ENCODE results near the gene DDX54.

DDX54 gene

GRCh38 chr12:113198296-113198695 is 13.0 kb upstream of the DDX54 start:
- peaks cover 5% of the 10 kb centered on the region for H3K4me1 ChIP-seq (ENCODE audit: control insufficient read depth, insufficient read depth, low read length)

GRCh38 chr12:113197518-113198077 is 12.3 kb upstream of the DDX54 start:
- H3K9ac ChIP-seq (ENCODE audit: low read length in 2 of 2): no peak overlapping the region
- H3K4me1 ChIP-seq (ENCODE audit: control insufficient read depth, insufficient read depth, low read length): peaks cover 5% of the 10 kb centered on the region
- no peaks in the 10 kb centered on the region for H3K36me3 ChIP-seq (ENCODE audit: control insufficient read depth in 2 of 2, insufficient read depth in 2 of 2, low read length in 2 of 2)
- H3K27me3 ChIP-seq (ENCODE audit: control insufficient read depth in 1 of 2, insufficient read depth in 2 of 2, low read length in 2 of 2): no peaks in the 10 kb centered on the region
- no peaks in the 10 kb centered on the region for H3K9me3 ChIP-seq (ENCODE audit: control insufficient read depth in 2 of 2, low read length in 2 of 2)
- H3K27ac ChIP-seq (ENCODE audit: low read length): no peak overlapping the region
- H3K4me3 ChIP-seq (ENCODE audit: low read length in 2 of 2): no peak overlapping the region

More at GRCh38 chr12:113198296-113198695, 13.0 kb upstream of the DDX54 start:
- Histone ChIP-seq H3K27ac (ENCODE audit: low read length) (no peak overlapping the region), H3K9ac (ENCODE audit: low read length in 2 of 2) (no peak overlapping the region), H3K36me3 (ENCODE audit: control insufficient read depth in 2 of 2, insufficient read depth in 2 of 2, low read length in 2 of 2) (no peaks in the 10 kb centered on the region), H3K9me3 (ENCODE audit: control insufficient read depth in 2 of 2, low read length in 2 of 2) (no peaks in the 10 kb centered on the region), H3K27me3 (ENCODE audit: control insufficient read depth in 1 of 2, insufficient read depth in 2 of 2, low read length in 2 of 2) (no peaks in the 10 kb centered on the region), H3K4me3 (ENCODE audit: low read length in 2 of 2) (no peak overlapping the region)

GRCh38 chr12:113196990-113197389 is 11.7 kb upstream of the DDX54 start:
- Histone ChIP-seq H3K4me3 (ENCODE audit: low read length in 2 of 2) (no peak overlapping the region), H3K9ac (ENCODE audit: low read length in 2 of 2) (no peak overlapping the region), H3K27ac (ENCODE audit: low read length) (no peak overlapping the region), H3K27me3 (ENCODE audit: control insufficient read depth in 1 of 2, insufficient read depth in 2 of 2, low read length in 2 of 2) (no peaks in the 10 kb centered on the region), H3K9me3 (ENCODE audit: control insufficient read depth in 2 of 2, low read length in 2 of 2) (no peaks in the 10 kb centered on the region), H3K4me1 (ENCODE audit: control insufficient read depth, insufficient read depth, low read length) (peaks cover 5% of the 10 kb centered on the region), H3K36me3 (ENCODE audit: control insufficient read depth in 2 of 2, insufficient read depth in 2 of 2, low read length in 2 of 2) (peaks cover 0 to 2% of the 10 kb centered on the region in 2 donors)

- H3K9ac ChIP-seq (ENCODE audit: low read length in 2 of 2): no peak overlapping the region
- no peak overlapping the region for H3K4me3 ChIP-seq (ENCODE audit: low read length in 2 of 2)
- no peaks in the 10 kb centered on the region for H3K27me3 ChIP-seq (ENCODE audit: control insufficient read depth in 1 of 2, insufficient read depth in 2 of 2, low read length in 2 of 2)
- peaks cover 5% of the 10 kb centered on the region for H3K4me1 ChIP-seq (ENCODE audit: control insufficient read depth, insufficient read depth, low read length)
- no peak overlapping the region for H3K27ac ChIP-seq (ENCODE audit: low read length)
- H3K9me3 ChIP-seq (ENCODE audit: control insufficient read depth in 2 of 2, low read length in 2 of 2): no peaks in the 10 kb centered on the region
- H3K36me3 ChIP-seq (ENCODE audit: control insufficient read depth in 2 of 2, insufficient read depth in 2 of 2, low read length in 2 of 2): peaks cover 0 to 6% of the 10 kb centered on the region in 2 donors
Observed at GRCh38 chr12:113196582-113196981, 11.3 kb upstream of the DDX54 start.

DNA sequence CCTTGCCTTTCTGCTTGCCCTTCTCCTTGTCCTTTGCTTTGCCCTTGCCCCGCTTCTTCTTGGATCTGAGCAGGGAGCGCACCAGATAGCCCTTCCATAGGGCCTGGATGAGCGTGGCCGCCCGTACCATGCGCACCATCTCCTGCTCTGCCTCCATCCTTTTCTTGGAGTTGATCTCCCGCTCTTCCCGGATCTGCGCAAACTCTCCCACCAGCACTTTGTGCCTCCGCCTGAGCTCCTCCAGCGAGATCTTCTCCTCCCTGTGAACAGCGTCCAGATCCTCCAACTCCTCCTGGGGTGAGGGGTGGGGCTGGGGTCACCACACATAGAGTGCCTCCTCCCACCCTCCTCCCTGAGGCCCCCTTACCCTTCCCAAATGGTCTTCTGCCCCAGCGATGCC is 10.3 kb upstream of the DDX54 start:
- no peak overlapping the region for H3K4me3 ChIP-seq (ENCODE audit: low read length in 2 of 2)
- no peaks in the 10 kb centered on the region for H3K27me3 ChIP-seq (ENCODE audit: control insufficient read depth in 1 of 2, insufficient read depth in 2 of 2, low read length in 2 of 2)

GRCh38 chr12:113194971-113195391 is 9.7 kb upstream of the DDX54 start:
- Histone ChIP-seq H3K9ac (ENCODE audit: low read length in 2 of 2) (no peak overlapping the region), H3K9me3 (ENCODE audit: control insufficient read depth in 2 of 2, low read length in 2 of 2) (no peaks in the 10 kb centered on the region), H3K4me1 (ENCODE audit: control insufficient read depth, insufficient read depth, low read length) (peaks cover 5% of the 10 kb centered on the region), H3K4me3 (ENCODE audit: low read length in 2 of 2) (no peak overlapping the region), H3K27ac (ENCODE audit: low read length) (no peak overlapping the region), H3K36me3 (ENCODE audit: control insufficient read depth in 2 of 2, insufficient read depth in 2 of 2, low read length in 2 of 2) (peaks cover 0 to 11% of the 10 kb centered on the region in 2 donors), H3K27me3 (ENCODE audit: control insufficient read depth in 1 of 2, insufficient read depth in 2 of 2, low read length in 2 of 2) (no peaks in the 10 kb centered on the region)

More for the DNA sequence above, 10.3 kb upstream of the DDX54 start:
- Histone ChIP-seq H3K9me3 (ENCODE audit: control insufficient read depth in 2 of 2, low read length in 2 of 2) (no peaks in the 10 kb centered on the region), H3K27ac (ENCODE audit: low read length) (no peak overlapping the region), H3K9ac (ENCODE audit: low read length in 2 of 2) (no peak overlapping the region), H3K4me1 (ENCODE audit: control insufficient read depth, insufficient read depth, low read length) (peaks cover 5% of the 10 kb centered on the region), H3K36me3 (ENCODE audit: control insufficient read depth in 2 of 2, insufficient read depth in 2 of 2, low read length in 2 of 2) (peaks cover 0 to 11% of the 10 kb centered on the region in 2 donors)

- Histone ChIP-seq H3K27me3 (ENCODE audit: control insufficient read depth in 1 of 2, insufficient read depth in 2 of 2, low read length in 2 of 2) (no peaks in the 10 kb centered on the region), H3K27ac (ENCODE audit: low read length) (no peak overlapping the region), H3K36me3 (ENCODE audit: control insufficient read depth in 2 of 2, insufficient read depth in 2 of 2, low read length in 2 of 2) (peaks cover 4 to 11% of the 10 kb centered on the region in 2 donors), H3K9ac (ENCODE audit: low read length in 2 of 2) (no peak overlapping the region), H3K4me1 (ENCODE audit: control insufficient read depth, insufficient read depth, low read length) (peaks cover 16% of the 10 kb centered on the region), H3K4me3 (ENCODE audit: low read length in 2 of 2) (no peak overlapping the region), H3K9me3 (ENCODE audit: control insufficient read depth in 2 of 2, low read length in 2 of 2) (no peaks in the 10 kb centered on the region)
Observed at GRCh38 chr12:113191227-113191626, 5.9 kb upstream of the DDX54 start.

DNA sequence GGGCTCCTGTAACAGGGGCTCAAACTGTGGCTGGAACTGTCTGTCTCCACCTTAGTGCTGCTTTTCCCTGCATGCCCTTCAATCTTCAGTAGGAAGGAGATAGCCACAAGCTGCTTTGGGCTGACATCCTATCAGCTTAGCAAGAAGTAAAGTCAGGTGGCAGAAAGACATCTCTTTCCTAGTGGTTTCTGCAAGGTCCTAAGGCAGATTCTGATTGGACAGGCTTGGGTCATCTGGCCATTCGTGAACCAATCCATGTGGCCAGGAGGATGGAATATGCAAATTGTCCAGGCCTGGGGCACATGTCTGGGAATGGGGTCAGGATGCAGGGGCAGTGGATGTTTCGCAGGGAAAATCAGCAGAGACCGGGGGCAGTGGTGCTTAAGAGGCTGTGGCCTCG is 5.5 kb upstream of the DDX54 start:
- Histone ChIP-seq H3K36me3 (ENCODE audit: control insufficient read depth in 2 of 2, insufficient read depth in 2 of 2, low read length in 2 of 2) (peaks cover 4 to 11% of the 10 kb centered on the region in 2 donors), H3K27ac (ENCODE audit: low read length) (no peak overlapping the region), H3K4me1 (ENCODE audit: control insufficient read depth, insufficient read depth, low read length) (peaks cover 21% of the 10 kb centered on the region), H3K9me3 (ENCODE audit: control insufficient read depth in 2 of 2, low read length in 2 of 2) (no peaks in the 10 kb centered on the region), H3K9ac (ENCODE audit: low read length in 2 of 2) (no peak overlapping the region), H3K27me3 (ENCODE audit: control insufficient read depth in 1 of 2, insufficient read depth in 2 of 2, low read length in 2 of 2) (no peaks in the 10 kb centered on the region), H3K4me3 (ENCODE audit: low read length in 2 of 2) (no peak overlapping the region)

GRCh38 chr12:113189361-113189760 is 4.1 kb upstream of the DDX54 start:
- Histone ChIP-seq H3K36me3 (ENCODE audit: control insufficient read depth in 2 of 2, insufficient read depth in 2 of 2, low read length in 2 of 2) (peaks cover 4 to 11% of the 10 kb centered on the region in 2 donors), H3K4me1 (ENCODE audit: control insufficient read depth, insufficient read depth, low read length) (peaks cover 24% of the 10 kb centered on the region), H3K9ac (ENCODE audit: low read length in 2 of 2) (no peak overlapping the region), H3K27ac (ENCODE audit: low read length) (no peak overlapping the region), H3K9me3 (ENCODE audit: control insufficient read depth in 2 of 2, low read length in 2 of 2) (no peaks in the 10 kb centered on the region), H3K27me3 (ENCODE audit: control insufficient read depth in 1 of 2, insufficient read depth in 2 of 2, low read length in 2 of 2) (no peaks in the 10 kb centered on the region), H3K4me3 (ENCODE audit: low read length in 2 of 2) (no peak overlapping the region)

GRCh38 chr12:113186666-113187325 is 1.5 kb upstream of the DDX54 start:
- Histone ChIP-seq H3K4me3 (ENCODE audit: low read length in 2 of 2) (peak overlapping the region; percentile 88 to 91), H3K4me1 (ENCODE audit: control insufficient read depth, insufficient read depth, low read length) (peaks cover 27% of the 10 kb centered on the region), H3K27ac (ENCODE audit: low read length) (no peak overlapping the region), H3K9ac (ENCODE audit: low read length in 2 of 2) (peak overlapping the region in 1 of 2 donors; percentile 96), H3K9me3 (ENCODE audit: control insufficient read depth in 2 of 2, low read length in 2 of 2) (no peaks in the 10 kb centered on the region), H3K27me3 (ENCODE audit: control insufficient read depth in 1 of 2, insufficient read depth in 2 of 2, low read length in 2 of 2) (no peaks in the 10 kb centered on the region), H3K36me3 (ENCODE audit: control insufficient read depth in 2 of 2, insufficient read depth in 2 of 2, low read length in 2 of 2) (peaks cover 4 to 7% of the 10 kb centered on the region in 2 donors)

GRCh38 chr12:113186033-113186365 is 721 bp upstream of the DDX54 start:
- Histone ChIP-seq H3K27ac (ENCODE audit: low read length) (peak overlapping the region; percentile 90), H3K4me1 (ENCODE audit: control insufficient read depth, insufficient read depth, low read length) (peaks cover 27% of the 10 kb centered on the region), H3K4me3 (ENCODE audit: low read length in 2 of 2) (peak overlapping the region; percentile 88 to 91), H3K27me3 (ENCODE audit: control insufficient read depth in 1 of 2, insufficient read depth in 2 of 2, low read length in 2 of 2) (no peaks in the 10 kb centered on the region), H3K36me3 (ENCODE audit: control insufficient read depth in 2 of 2, insufficient read depth in 2 of 2, low read length in 2 of 2) (peaks cover 1 to 4% of the 10 kb centered on the region in 2 donors), H3K9ac (ENCODE audit: low read length in 2 of 2) (peak overlapping the region; percentile 95 to 96), H3K9me3 (ENCODE audit: control insufficient read depth in 2 of 2, low read length in 2 of 2) (no peaks in the 10 kb centered on the region)

Data from stomach smooth muscle (tissue), 2 donors.